Measurements from ENCODE around the gene AGFG2.
A peak's percentile ranks its signal among the peaks of the same experiment; 100 is the strongest.

The AGFG2 gene

GRCh38 chr7:100580466-100581283 is 41.7 kb downstream of the AGFG2 start:
- TF ChIP-seq, protein P1, sequence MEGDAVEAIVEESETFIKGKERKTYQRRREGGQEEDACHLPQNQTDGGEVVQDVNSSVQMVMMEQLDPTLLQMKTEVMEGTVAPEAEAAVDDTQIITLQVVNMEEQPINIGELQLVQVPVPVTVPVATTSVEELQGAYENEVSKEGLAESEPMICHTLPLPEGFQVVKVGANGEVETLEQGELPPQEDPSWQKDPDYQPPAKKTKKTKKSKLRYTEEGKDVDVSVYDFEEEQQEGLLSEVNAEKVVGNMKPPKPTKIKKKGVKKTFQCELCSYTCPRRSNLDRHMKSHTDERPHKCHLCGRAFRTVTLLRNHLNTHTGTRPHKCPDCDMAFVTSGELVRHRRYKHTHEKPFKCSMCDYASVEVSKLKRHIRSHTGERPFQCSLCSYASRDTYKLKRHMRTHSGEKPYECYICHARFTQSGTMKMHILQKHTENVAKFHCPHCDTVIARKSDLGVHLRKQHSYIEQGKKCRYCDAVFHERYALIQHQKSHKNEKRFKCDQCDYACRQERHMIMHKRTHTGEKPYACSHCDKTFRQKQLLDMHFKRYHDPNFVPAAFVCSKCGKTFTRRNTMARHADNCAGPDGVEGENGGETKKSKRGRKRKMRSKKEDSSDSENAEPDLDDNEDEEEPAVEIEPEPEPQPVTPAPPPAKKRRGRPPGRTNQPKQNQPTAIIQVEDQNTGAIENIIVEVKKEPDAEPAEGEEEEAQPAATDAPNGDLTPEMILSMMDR (IDR thresholded peaks at IDR 0.05), result no peak
- Histone ChIP-seq H3K27ac (no peak overlapping the region), H3K4me3 (no peak overlapping the region)
- no peak for DNase-seq (ENCODE audit: low spot score)

- Histone ChIP-seq H3K4me3 (no peak overlapping the region), H3K27ac (no peak overlapping the region)
- TF ChIP-seq, protein P1 (IDR thresholded peaks at IDR 0.05), result no peak
- no peak for DNase-seq (ENCODE audit: low spot score)
Observed at GRCh38 chr7:100582041-100582579, 43.1 kb downstream of the AGFG2 start.

DNA sequence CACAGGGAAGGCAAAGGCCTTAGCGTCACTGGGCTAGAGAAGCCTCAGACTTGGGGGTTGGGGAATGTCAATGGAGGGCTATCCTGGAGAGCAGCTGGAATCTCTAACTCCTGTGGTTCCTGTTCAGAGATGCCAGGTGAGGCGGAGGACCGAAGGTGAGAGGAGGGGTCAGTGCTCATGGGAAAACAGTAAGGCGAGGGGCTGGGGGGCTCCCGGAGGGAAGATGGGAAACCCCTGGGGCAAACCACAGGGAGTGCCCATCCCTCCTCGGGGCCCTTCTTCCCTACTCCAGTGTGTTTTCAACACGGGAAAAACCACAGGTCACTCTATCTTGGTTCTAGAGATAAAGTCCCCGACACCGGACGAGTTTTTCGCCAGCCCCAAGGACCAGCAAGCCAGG is 43.6 kb downstream of the AGFG2 start:
- peak overlapping the region in 1 of 2 donors; percentile 98 for H3K27ac ChIP-seq
- H3K4me3 ChIP-seq, result no peak overlapping the region
- TF ChIP-seq, protein P1 (IDR thresholded peaks at IDR 0.05), result no peak

DNA sequence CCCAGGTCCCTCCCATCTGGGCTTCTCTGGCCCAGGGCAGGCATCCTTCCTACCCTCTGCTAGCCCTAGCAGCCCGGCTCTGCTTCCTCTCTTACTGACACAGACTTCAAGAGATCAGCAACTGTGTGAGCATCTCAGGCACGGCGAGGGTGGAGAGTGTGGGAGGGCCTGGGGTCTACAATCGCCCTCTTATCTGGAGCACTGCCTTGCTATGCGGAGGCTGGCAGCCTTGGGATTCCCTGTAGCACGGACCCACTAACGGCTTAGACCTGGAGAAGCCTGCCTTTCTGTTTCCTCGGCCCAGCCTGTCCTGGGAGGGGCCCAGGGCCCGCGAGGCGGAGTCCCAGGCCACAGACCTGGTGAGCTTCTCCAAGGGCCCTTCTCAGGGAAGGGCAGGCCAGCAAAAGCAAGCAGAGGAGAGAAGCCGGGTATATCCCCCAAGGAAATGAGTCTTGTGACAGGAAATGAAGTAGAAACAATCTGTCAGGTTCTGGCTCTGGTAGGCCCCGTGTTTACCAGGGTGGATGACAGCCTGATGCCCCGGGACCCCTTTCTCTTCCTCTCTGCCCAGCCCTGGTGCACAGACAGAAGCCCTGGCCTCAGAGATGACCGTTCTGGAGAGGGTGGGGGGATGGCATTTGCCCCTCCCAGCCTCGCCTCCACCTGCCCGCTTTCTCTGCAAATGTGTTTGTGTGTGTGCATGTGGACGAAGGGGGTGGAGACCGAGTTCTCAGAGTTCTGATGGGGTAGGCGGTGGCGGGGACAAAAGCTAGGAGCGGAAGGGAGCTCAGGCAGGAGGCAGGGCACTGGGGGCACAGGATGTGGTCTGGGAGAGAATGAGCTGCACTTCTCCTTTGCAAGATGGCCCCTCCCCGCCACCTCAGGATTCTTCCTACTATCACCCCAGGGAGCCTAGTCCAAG is 44.4 kb downstream of the AGFG2 start:
- TF ChIP-seq, protein P1 (IDR thresholded peaks at IDR 0.05), result no peak
- Histone ChIP-seq H3K27ac (peak overlapping the region in 1 of 2 donors; percentile 98), H3K4me3 (peak overlapping the region; percentile 98)
- DNase-seq (ENCODE audit: low spot score), result no peak

More for the DNA sequence above, 43.6 kb downstream of the AGFG2 start:
- no peak for DNase-seq (ENCODE audit: low spot score)

GRCh38 chr7:100584054-100584682 is 45.2 kb downstream of the AGFG2 start:
- no peak for DNase-seq (ENCODE audit: low spot score)
- TF ChIP-seq, protein P1 (IDR thresholded peaks at IDR 0.05), result no peak
- H3K4me3 ChIP-seq, result peak overlapping the region; percentile 98
- H3K27ac ChIP-seq, result peak overlapping the region in 1 of 2 donors; percentile 98

- peak overlapping the region; percentile 76 to 98 for H3K27ac ChIP-seq
- TF ChIP-seq, protein P1 (IDR thresholded peaks at IDR 0.05), result no peak
- DNase-seq (ENCODE audit: low spot score), result no peak
Observed at GRCh38 chr7:100584683-100585510, 45.9 kb downstream of the AGFG2 start.

More at GRCh38 chr7:100584683-100585510, 45.9 kb downstream of the AGFG2 start:
- H3K4me3 ChIP-seq, result peak overlapping the region; percentile 98

Data from coronary artery (tissue), 2 donors.